HG03135 (cell line): ENCODE results near the gene SLC25A27.

Experiments
- ATAC-seq: cut with Tn5 transposase; IDR thresholded peaks from one replicate; pipeline ENCODE4 v1.9.1; 2021; ENCODE audit warnings: mild to moderate bottlenecking, moderate library complexity; ENCODE audit not compliant: unreplicated experiment

Gene SLC25A27

DNA sequence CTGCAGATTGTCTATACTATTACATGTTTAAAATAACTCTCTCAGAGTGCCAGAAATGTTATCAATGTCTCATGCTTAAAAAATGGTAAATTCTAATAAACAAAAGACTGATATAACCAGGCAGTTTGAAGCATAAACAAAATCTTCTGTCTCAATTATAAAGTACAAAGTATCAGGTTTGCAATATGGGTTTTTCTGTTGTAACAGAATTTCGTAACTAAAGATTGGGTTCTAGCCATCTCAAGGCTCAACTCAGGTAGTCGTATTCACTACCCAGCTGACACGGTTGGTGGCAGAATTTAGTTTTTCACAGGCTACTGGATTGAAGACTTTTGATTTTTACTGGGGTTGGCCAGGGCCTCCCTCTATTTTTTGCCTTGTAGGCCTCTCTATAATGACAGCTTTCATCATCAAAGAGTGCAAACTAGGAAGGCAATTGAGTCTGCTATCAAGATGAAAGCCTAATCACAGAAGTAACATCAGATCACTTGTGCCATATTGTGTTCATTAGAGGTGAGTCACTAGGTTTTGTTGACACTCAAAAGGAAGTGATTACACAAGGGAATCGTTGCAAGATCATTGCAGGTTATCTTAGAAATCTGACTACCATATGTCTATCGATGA, 3.8 kb upstream of the SLC25A27 start:
- no peak for ATAC-seq

GRCh38 chr6:46651006-46651405, 1.8 kb upstream of the SLC25A27 start:
- ATAC-seq, result no peak

DNA sequence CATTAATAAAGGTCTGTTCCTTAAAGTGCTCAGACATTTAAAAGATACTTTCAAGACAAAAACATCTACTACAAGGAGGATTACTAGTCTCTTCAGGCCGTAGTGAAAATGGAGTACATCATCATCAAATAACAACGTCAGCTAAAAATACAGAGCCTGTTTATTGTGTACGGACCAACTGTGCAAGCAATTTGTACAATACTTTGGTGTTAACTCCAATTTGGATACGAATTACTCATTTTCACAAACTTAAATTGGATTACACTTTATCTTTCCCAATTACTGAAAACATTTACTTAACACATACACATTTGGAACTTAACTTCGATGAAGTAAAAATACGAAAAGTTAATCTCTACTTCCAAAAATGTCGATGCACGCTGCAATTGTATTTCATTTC, 959 bp upstream of the SLC25A27 start:
- ATAC-seq, result no peak

DNA sequence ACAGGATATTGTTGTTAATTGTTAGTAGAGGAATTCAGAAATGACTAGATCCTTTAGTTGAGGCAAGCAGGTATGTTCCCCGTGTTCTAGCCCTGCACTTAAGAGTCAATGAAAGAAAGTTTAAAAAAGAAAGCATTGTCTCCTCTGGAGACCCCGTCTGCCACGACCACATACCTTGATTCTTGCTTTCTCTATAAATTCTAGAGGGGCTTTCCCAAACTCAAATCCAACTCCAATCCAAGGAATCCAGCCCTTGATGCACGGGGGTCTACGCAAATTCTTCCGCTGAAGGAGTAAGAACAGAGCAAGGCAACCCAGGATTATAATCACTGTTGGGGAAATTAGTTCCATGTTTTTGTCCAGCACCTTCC, 558 bp upstream of the SLC25A27 start:
- ATAC-seq, result no peak

DNA sequence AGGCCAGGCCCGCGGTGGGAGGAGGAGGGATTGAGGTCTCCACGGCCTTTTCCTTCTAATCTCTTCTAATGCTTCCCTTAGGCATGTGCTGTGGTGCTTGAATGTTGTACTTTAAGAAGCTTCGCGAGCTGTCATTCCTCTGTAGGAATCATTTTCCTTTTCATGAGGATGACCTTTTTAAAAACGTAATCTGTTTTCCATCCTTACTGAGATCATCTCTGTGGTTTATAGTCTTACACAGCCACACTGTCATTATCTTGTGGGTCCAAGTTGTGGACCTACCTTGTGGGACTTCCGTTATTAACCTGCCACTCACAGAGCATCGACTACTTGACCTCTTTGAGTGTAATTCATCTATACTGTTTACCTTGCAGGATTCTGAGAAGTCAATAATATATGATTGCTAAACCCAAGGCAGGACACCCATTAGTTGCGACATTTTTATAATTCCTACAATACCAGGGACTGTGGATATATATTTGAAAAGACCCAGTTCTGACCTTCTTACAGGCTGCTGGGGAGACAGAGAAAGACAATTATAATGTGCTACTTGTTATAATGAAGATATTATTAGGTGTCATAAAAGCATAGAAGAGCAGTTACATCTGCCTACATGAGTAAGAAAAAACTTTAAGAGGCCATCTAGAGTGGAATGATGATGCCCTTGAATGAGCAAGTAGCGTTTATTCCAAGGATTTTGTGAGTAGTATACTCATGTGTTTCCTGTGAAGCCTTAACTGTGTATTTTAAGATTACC, 842 bp downstream of the SLC25A27 start:
- no peak for ATAC-seq

- no peak for ATAC-seq
These were observed 3.0 kb downstream of the SLC25A27 start for GRCh38 chr6:46655803-46656202.

DNA sequence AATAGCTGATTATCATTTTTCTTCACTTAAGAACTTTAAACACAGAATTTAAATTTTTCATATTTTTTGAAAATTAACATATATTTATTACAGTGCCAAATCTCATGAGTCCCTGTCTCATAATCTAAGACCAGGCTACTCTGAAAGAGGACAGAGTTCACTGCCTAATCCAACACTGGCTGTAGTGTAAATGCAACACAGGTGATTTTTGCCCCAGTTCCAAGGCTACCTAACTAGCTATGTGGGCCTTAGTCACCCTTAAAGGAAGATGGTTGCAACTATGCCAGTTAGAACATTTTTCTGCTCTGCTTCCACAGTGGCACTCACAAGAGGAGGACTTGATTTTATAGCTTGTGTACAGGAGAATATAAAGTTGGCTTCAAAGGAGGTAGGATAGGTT, 4.9 kb downstream of the SLC25A27 start:
- ATAC-seq, result no peak

GRCh38 chr6:46661483-46661882, 8.7 kb downstream of the SLC25A27 start:
- ATAC-seq, result no peak

DNA sequence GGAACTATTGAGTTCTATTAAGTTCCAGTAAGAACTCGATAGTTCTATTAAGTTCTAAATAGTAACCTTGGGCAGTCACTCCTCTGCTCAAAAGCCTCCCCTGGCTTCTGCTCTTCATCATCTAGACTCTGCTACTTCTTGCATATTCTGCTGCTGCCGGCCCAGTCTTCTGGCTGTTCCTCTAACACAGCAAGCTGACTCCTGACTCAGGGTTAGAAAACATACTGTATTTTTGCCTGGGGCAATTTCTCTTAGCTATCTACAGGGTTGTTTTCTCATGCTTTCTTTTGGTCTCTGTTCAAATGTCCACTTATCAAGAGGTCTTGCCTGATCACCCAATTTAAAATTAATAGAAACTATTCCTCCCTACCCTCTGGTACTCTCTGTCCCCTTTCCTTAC, 14.6 kb downstream of the SLC25A27 start:
- no peak for ATAC-seq

DNA sequence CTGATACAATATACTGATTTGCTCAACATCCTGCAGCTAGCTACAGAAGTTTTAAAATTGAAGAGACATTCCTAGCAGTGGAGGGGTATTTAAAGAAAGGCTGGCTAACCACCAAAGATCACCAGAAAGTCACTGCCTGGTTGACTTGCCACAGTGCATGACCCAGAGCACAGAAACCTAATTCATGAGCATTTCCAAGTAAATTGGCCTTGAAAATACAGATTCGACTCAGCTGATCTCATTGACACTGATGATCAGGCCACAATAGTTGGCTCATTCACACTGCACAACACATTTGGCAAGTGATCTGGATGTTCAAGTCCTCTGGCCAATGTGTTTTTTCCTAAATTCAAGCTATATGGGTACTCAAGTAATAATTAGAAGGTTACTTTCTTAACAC, 21.6 kb downstream of the SLC25A27 start:
- ATAC-seq, result no peak

GRCh38 chr6:46676604-46677313, 24.0 kb downstream of the SLC25A27 start:
- no peak for ATAC-seq

DNA sequence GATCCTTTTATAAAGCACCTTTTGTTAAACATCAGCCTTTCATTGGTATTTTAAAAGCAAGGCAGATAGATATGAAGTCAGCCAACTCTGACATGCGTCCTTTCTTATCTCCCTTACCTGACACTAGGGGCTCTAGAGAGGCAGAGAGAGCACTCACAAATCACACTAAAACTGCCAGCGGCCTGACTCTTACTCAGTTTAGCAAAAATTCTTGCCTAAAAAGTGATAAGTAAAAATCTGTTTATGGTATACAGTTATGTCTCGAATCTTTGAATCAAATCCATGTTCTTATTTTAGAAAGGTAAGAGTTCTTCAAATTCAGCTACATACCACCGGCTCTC, 24.5 kb downstream of the SLC25A27 start:
- no peak for ATAC-seq

- no peak for ATAC-seq
These were observed 32.0 kb downstream of the SLC25A27 start for GRCh38 chr6:46684771-46685170.

GRCh38 chr6:46687619-46688097, 34.9 kb downstream of the SLC25A27 start, which contains the start of gene TDRD6:
TSS of gene TDRD6 (plus strand) at chr6:46687885. CDS start at chr6:46688129, 244 bp downstream.
- ATAC-seq, result no peak

DNA sequence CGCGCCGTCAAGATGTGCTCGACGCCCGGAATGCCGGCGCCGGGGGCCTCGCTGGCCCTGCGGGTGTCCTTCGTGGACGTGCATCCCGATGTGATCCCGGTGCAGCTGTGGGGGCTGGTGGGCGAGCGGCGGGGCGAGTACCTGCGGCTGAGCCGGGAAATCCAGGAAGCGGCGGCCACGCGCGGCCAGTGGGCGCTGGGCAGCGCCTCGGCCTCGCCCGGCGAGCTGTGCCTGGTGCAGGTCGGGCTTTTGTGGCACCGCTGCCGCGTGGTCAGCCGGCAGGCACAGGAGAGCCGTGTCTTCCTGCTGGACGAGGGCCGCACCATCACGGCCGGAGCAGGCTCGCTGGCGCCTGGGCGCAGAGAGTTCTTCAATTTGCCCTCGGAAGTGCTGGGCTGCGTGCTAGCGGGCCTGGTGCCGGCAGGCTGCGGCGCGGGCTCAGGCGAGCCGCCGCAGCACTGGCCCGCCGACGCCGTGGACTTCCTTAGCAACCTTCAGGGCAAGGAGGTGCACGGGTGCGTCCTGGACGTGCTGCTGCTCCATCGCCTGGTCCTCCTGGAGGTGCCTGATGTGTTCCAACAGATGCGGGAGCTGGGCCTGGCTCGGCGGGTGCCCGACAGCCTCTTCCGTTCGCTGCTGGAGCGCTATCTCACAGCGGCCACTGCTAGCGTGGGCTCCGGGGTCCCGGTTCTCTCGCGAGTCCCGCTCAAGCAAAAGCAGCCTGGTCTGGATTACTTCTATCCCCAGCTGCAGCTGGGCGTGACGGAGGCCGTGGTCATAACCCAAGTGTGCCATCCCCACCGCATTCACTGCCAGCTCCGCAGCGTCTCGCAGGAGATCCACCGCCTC, 35.6 kb downstream of the SLC25A27 start:
- ATAC-seq, result no peak

GRCh38 chr6:46688966-46689335, 36.2 kb downstream of the SLC25A27 start:
- ATAC-seq, result no peak

DNA sequence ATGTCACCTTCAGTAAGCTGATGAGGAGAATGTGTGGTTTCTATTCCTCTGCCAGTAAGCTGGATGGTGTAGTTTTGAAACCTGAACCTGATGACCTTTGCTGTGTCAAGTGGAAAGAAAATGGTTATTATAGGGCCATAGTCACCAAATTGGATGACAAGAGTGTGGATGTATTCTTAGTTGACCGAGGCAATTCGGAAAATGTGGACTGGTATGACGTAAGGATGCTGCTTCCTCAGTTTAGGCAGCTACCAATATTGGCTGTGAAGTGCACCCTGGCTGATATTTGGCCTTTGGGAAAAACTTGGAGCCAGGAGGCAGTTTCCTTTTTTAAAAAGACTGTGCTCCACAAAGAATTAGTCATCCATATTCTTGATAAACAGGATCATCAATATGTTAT, 36.9 kb downstream of the SLC25A27 start:
- ATAC-seq, result no peak

GRCh38 chr6:46690141-46690755, 37.5 kb downstream of the SLC25A27 start:
- ATAC-seq, result no peak

- ATAC-seq, result no peak
These were observed 38.2 kb downstream of the SLC25A27 start for GRCh38 chr6:46690911-46691451.

DNA sequence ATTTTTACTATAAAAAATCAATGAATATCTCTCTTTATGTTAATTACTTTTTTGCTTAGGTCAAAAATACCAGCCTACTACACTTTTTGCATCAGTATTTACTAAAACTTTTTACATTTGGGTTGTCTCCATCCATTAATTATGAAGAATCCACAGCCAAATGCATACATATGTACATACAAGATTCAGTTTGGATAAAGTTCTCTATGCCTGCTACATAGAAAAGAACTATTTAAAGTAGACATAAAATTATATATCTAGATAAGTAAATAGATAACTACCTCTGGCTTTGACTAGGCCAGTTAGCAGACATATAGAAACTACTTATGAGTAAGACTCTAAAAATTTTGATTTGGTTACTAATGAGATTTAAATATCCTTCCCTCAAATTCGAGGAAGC, 47.2 kb downstream of the SLC25A27 start:
- ATAC-seq, result no peak
